Stimulated activated naive CD8-positive, alpha-beta T cell treated with anti-CD3 and anti-CD28 coated beads, Interleukin-15, Interleukin-2, amounts not matched to agents 100 U/mL and 50 U/mL, for 24 hours (primary cell): ENCODE measurements around the gene TSEN54.

ENCODE experiments used
- ATAC-seq: fragments of 150-1000 bp; cut with Tn5 transposase; one replicate; pipeline ENCODE4 v1.10.0; 2021
- DNase-seq: peaks from one replicate; pipeline ENCODE4 v3.0.0; 2021

TSEN54 gene

GRCh38 chr17:75544250-75544649, 27.9 kb downstream of the TSEN54 start:
- DNase-seq (no peak), ATAC-seq (no peak)

GRCh38 chr17:75546181-75546580, 29.9 kb downstream of the TSEN54 start:
- ATAC-seq, result no peak

GRCh38 chr17:75547091-75547490, 30.8 kb downstream of the TSEN54 start:
- DNase-seq, result no peak
- no peak for ATAC-seq

More at GRCh38 chr17:75546181-75546580, 29.9 kb downstream of the TSEN54 start:
- DNase-seq, result no peak

GRCh38 chr17:75548813-75549212, 32.5 kb downstream of the TSEN54 start:
- DNase-seq, result no peak

GRCh38 chr17:75549246-75550138, 33.2 kb downstream of the TSEN54 start:
- DNase-seq (no peak), ATAC-seq (no peak)

More at GRCh38 chr17:75548813-75549212, 32.5 kb downstream of the TSEN54 start:
- ATAC-seq, result no peak

- ATAC-seq (no peak), DNase-seq (no peak)
These were observed 33.8 kb downstream of the TSEN54 start for GRCh38 chr17:75550139-75550465.

GRCh38 chr17:75551266-75551665, 34.9 kb downstream of the TSEN54 start:
- DNase-seq (no peak), ATAC-seq (no peak)

- DNase-seq (no peak), ATAC-seq (no peak)
These were observed 36.3 kb downstream of the TSEN54 start for GRCh38 chr17:75552425-75553294.

- no peak for DNase-seq
- ATAC-seq, result no peak
These were observed 37.2 kb downstream of the TSEN54 start for GRCh38 chr17:75553295-75554110.

GRCh38 chr17:75555679-75556153, 39.4 kb downstream of the TSEN54 start:
- DNase-seq, result no peak
- no peak for ATAC-seq

GRCh38 chr17:75557075-75557851, 40.9 kb downstream of the TSEN54 start:
- DNase-seq, result no peak
- no peak for ATAC-seq

- no peak for ATAC-seq
These were observed 41.7 kb downstream of the TSEN54 start for GRCh38 chr17:75557852-75558665.

GRCh38 chr17:75558666-75559530, 42.6 kb downstream of the TSEN54 start:
- no peak for DNase-seq
- no peak for ATAC-seq

More at GRCh38 chr17:75557852-75558665, 41.7 kb downstream of the TSEN54 start:
- DNase-seq, result no peak

- ATAC-seq (no peak), DNase-seq (no peak)
These were observed 43.7 kb downstream of the TSEN54 start for GRCh38 chr17:75559958-75560533.

GRCh38 chr17:75561927-75562603, 45.7 kb downstream of the TSEN54 start:
- DNase-seq (no peak), ATAC-seq (no peak)

- DNase-seq (no peak), ATAC-seq (no peak)
These were observed 46.9 kb downstream of the TSEN54 start for GRCh38 chr17:75563063-75563758.

- no peak for DNase-seq
- ATAC-seq, result no peak
These were observed 47.9 kb downstream of the TSEN54 start for GRCh38 chr17:75564195-75564594.

- ATAC-seq, result no peak
- no peak for DNase-seq
These were observed 48.7 kb downstream of the TSEN54 start for GRCh38 chr17:75565066-75565465.
